IPS DF 4.7 (cell line): ENCODE results near the gene LIMK2.

Source experiments
- DNase-seq: peaks from one replicate; pipeline ENCODE4 v3.0.0-alpha.2; 2013; ENCODE audit warnings: low spot score; ENCODE audit errors: extremely low read depth

Gene LIMK2

GRCh38 chr22:31271026-31271425, 58.9 kb downstream of the LIMK2 start:
- DNase-seq = no peak

DNA sequence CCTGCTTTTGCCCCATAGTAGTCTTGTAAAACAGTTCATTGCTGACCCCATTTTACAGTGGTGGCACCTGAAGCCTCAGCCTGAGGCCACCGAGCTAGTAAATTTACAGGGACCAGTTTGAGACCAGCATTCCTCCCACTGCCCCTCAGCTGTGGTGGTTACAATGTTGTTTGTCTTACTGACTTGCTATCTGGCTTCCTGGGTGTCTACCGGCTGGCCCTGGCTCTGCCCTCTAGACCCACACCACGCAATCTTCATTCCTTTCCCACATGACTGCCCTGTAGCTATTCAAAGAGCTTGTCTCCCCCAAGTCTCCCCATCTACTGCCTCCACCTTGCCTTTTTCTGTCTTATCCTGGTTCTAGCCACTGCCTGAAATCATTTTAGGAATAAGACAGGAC, 59.4 kb downstream of the LIMK2 start:
- no peak for DNase-seq

- DNase-seq = no peak
Observed at GRCh38 chr22:31272522-31273446, 60.7 kb downstream of the LIMK2 start.

- no peak for DNase-seq
Observed at GRCh38 chr22:31274017-31274416, 61.9 kb downstream of the LIMK2 start.

GRCh38 chr22:31275018-31275417, 62.9 kb downstream of the LIMK2 start:
- DNase-seq = no peak

DNA sequence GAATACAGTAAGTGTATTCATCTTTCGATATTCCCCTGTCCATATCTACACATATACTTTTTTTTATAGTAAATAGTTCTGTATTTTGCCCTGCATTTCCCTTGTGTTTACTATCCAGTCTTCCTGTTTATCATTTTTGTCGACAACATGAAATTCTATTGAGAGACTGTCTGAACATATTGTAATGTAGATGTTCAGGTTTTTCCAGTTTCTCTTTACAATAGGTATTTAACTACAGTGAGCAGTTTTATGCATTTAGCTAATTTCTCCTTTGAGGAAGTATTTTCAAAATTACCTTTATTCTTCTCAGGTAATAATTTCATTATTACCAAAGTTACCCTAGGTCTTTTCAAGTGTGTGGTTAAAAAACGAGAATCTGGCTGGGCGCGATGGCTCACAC, 63.5 kb downstream of the LIMK2 start:
- no peak for DNase-seq

DNA sequence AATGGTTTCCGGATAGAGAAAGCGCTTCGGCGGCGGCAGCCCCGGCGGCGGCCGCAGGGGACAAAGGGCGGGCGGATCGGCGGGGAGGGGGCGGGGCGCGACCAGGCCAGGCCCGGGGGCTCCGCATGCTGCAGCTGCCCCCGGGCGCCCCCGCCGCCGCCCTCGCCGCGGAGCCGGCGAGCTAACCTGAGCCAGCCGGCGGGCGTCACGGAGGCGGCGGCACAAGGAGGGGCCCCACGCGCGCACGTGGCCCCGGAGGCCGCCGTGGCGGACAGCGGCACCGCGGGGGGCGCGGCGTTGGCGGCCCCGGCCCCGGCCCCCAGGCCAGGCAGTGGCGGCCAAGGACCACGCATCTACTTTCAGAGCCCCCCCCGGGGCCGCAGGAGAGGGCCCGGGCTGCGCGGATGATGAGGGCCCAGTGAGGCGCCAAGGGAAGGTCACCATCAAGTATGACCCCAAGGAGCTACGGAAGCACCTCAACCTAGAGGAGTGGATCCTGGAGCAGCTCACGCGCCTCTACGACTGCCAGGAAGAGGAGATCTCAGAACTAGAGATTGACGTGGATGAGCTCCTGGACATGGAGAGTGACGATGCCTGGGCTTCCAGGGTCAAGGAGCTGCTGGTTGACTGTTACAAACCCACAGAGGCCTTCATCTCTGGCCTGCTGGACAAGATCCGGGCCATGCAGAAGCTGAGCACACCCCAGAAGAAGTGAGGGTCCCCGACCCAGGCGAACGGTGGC, 64.5 kb downstream of the LIMK2 start:
- DNase-seq = no peak

DNA sequence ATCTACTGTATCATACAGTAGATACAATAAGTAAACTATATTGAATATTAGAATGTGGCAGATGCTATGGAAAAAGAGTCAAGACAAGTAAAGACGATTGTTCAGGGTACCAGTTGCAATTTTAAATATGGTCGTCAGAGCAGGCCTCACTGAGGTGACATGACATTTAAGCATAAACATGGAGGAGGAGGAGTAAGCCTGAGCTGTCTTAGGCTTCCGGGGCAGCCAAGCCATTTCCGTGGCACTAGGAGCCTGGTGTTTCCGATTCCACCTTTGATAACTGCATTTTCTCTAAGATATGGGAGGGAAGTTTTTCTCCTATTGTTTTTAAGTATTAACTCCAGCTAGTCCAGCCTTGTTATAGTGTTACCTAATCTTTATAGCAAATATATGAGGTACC, 65.6 kb downstream of the LIMK2 start:
- no peak for DNase-seq

DNA sequence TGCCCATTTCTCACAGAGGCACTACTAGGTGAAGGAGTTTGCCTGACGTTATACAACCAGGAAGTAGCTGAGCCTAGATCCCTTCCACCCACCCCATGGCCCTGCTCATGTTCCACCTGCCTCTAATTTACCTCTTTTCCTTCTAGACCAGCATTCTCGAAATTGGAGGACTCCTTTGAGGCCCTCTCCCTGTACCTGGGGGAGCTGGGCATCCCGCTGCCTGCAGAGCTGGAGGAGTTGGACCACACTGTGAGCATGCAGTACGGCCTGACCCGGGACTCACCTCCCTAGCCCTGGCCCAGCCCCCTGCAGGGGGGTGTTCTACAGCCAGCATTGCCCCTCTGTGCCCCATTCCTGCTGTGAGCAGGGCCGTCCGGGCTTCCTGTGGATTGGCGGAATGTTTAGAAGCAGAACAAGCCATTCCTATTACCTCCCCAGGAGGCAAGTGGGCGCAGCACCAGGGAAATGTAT, 66.1 kb downstream of the LIMK2 start:
- no peak for DNase-seq

DNA sequence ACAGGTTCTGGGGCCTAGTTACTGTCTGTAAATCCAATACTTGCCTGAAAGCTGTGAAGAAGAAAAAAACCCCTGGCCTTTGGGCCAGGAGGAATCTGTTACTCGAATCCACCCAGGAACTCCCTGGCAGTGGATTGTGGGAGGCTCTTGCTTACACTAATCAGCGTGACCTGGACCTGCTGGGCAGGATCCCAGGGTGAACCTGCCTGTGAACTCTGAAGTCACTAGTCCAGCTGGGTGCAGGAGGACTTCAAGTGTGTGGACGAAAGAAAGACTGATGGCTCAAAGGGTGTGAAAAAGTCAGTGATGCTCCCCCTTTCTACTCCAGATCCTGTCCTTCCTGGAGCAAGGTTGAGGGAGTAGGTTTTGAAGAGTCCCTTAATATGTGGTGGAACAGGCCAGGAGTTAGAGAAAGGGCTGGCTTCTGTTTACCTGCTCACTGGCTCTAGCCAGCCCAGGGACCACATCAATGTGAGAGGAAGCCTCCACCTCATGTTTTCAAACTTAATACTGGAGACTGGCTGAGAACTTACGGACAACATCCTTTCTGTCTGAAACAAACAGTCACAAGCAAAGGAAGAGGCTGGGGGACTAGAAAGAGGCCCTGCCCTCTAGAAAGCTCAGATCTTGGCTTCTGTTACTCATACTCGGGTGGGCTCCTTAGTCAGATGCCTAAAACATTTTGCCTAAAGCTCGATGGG, 66.7 kb downstream of the LIMK2 start:
- DNase-seq = no peak

DNA sequence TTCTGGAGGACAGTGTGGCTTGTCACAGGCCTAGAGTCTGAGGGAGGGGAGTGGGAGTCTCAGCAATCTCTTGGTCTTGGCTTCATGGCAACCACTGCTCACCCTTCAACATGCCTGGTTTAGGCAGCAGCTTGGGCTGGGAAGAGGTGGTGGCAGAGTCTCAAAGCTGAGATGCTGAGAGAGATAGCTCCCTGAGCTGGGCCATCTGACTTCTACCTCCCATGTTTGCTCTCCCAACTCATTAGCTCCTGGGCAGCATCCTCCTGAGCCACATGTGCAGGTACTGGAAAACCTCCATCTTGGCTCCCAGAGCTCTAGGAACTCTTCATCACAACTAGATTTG, 67.2 kb downstream of the LIMK2 start:
- DNase-seq = no peak

GRCh38 chr22:31279821-31280505, 67.9 kb downstream of the LIMK2 start:
- DNase-seq = no peak

- no peak for DNase-seq
Observed at GRCh38 chr22:31281733-31282132, 69.6 kb downstream of the LIMK2 start.

DNA sequence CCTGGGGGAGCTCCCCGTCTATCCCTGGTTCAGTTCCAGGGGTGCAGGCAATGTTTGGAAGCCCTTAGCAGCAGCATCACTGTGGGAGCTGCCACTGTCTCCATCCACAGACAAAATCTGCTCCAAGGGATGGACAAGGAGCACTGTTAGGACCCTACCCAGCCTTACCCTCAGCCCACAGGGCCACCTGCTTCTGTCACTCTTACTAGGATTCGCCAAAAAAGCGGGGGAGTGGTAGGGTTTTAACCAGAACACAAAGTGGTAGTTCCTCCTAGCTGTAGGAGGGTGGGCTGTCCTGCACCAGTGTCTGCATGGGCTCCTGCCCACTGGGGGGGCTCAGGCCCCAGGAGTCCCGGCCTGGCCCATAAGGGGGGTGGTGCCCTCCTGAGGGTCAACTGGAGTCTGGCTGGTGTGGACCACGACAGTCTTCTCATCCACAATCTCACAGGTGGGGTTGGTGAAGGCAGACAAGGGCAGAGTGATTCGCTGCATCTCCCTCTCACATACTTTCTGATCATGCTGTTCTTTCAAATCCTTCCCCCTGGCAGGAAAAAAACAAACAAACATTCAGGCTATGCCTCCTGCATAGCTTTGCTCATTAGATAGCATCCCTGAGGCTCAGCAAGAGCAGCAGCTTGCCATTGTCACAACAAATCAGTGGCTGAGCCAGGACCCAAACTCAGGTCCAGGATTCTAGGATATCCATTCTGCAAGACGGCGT, 70.8 kb downstream of the LIMK2 start:
- no peak for DNase-seq

DNA sequence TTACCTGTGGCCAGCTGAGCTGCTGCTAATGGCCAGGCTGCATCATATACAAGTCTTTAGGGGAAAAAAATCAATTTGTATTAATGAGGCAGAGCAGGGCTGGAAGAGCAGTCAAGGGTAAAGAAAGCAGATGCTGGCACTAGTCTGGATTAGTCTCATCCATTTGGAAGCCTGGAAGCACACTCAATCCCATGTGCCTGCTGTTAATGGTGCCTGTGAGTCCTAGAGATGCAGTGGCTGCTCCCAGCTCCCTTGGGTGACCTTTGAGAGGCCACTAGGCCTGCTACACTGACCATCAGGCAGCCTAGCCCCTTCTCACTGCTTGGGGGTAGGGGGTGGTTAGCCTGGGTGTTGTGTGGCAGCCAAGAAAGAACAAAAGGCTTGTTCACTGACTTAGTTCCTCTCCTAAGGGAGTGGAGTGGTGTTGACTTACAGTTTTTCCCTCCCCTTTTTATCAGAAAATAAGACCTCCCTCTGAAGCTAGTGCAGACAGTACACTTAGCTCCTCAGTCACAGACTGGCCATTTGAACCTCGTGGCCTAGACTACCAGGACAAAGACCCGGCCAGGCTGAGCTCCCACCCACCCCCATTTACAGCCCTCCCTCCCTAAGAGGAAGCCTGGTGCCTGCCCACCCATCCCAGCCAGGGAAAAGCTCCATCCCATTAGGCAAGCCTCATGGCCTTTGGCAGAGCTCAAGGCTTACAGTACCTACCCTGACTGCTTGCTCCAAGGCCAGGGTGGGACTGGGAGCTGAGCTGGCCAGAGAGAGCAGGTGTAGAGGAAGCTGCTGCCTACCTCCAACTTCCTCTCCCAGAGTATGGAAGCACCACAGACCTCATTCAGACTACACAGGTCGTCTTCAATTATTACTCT, 72.4 kb downstream of the LIMK2 start:
- no peak for DNase-seq

DNA sequence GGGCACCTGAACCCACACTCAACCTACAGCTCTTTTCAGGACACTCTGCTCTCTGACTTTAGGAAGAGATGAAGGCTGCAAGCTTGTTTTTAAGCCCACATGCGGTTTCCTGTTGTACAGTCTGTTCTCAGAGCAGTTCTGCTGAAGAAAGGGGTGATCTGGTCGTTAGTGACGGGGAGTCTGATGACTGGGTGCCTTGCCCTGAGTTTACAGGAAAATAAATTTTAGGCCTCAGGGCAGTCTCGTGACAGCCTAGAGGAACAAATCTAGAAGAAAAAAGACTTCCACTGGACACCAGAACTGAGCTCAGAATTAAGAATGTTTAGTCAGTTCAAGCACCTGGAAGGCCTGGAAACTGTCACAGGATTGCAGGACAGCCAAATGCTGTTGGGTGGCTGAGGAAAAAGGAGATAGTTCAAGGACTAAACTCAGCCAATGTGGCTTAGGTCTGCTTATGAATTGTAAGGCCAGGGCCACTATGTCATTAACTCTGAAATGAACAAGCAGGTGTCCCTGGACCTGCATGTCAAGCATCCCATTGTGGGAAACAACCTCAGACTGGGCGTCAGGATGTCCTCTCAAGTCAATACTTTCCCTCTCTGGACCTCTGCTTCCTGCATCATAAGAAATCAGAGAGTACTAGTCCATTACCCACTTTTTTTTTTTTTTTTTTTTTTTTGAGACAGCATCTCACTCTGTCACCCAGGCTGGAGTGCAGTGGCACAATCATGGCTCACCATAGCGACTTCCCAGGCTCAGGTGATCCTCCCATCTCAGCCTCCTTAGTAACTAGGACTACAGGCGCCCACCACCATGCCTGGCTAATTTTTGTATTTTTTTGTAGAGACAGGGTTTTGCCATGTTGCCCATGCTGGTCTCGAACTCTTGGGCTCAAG, 74.5 kb downstream of the LIMK2 start:
- no peak for DNase-seq

- DNase-seq = no peak
Observed at GRCh38 chr22:31287818-31288495, 75.9 kb downstream of the LIMK2 start.
